Brain microvascular endothelial cell (primary cell): ENCODE data around the gene SPC24.

Source experiments
- DNase-seq: peaks from one replicate; pipeline ENCODE4 v3.0.0-alpha.2; 2020
- H3K27ac ChIP-seq: fragments of 250-450 bp; sonication (Bioruptor Pico); 2 replicates; pipeline ENCODE4 v1.5.1; 2020; ENCODE audit warnings: mild to moderate bottlenecking, moderate library complexity
- H3K27me3 ChIP-seq: fragments of 250-450 bp; sonication (Bioruptor Pico); replicated peaks from 2 replicates; pipeline ENCODE4 v1.5.1; 2020; ENCODE audit warnings: mild to moderate bottlenecking
- H3K36me3 ChIP-seq: fragments of 250-450 bp; sonication (Bioruptor Pico); replicated peaks from 2 replicates; pipeline ENCODE4 v1.5.1; 2020; ENCODE audit warnings: mild to moderate bottlenecking
- H3K4me3 ChIP-seq: 2 replicates; pipeline ENCODE4 v1.5.1; 2011; ENCODE audit warnings: low read depth, mild to moderate bottlenecking, control low read depth, low read length, moderate library complexity
- CTCF ChIP-seq: IDR thresholded peaks from 2 replicates; pipeline ENCODE4 v1.5.1; 2011; ENCODE audit warnings: low read depth, mild to moderate bottlenecking, moderate library complexity, low read length, control low read depth, inconsistent platforms; ENCODE audit errors: missing control alignments
- in situ Hi-C: cut with HindIII; loops from 2 replicates; pipeline ENCODE4 v1.10.0; 2017; ENCODE audit warnings: low sequenced_read_pairs, low pct_ligation_motif_present

The SPC24 gene

DNA sequence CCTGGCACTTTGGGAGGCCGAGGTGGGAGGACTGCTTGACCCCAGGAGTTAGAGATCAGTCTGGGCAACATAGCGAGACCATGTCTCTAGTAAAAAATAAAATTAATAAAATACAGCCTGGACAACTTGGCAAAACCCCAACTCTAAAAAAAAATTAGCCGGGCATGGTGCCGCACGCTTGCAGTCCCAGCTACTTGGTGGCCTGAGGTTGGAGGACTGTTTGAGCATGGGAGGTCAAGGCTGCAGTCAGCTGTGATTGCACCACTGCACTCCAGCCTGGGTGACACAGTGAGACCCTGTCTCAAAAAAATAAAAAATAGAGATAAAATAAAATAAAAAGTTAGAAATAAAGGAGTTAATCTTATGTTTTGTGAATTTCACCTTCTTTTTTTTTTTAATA lies 15.6 kb upstream of the SPC24 start:
- DNase-seq: no peak
- peaks cover 48% of the 10 kb centered on the region for H3K36me3 ChIP-seq
- no peak overlapping the region for H3K27ac ChIP-seq
- in situ Hi-C loops: no loop called here
- TF ChIP-seq CTCF: no peak
- no peaks in the 10 kb centered on the region for H3K27me3 ChIP-seq
- no peak overlapping the region for H3K4me3 ChIP-seq

- TF ChIP-seq CTCF: no peak
- in situ Hi-C loops: no loop called here
- no peak for DNase-seq
- Histone ChIP-seq H3K27me3 (no peaks in the 10 kb centered on the region), H3K36me3 (peaks cover 50% of the 10 kb centered on the region), H3K4me3 (no peak overlapping the region), H3K27ac (no peak overlapping the region)
Measured at GRCh38 chr19:11169896-11170678, 14.5 kb upstream of the SPC24 start.

GRCh38 chr19:11168568-11168967 lies 13.0 kb upstream of the SPC24 start:
- Histone ChIP-seq H3K27me3 (no peaks in the 10 kb centered on the region), H3K4me3 (no peak overlapping the region), H3K36me3 (peaks cover 41% of the 10 kb centered on the region), H3K27ac (peak overlapping the region; percentile 89)
- TF ChIP-seq CTCF: no peak
- in situ Hi-C loops: no loop called here
- peak; percentile 94 for DNase-seq

DNA sequence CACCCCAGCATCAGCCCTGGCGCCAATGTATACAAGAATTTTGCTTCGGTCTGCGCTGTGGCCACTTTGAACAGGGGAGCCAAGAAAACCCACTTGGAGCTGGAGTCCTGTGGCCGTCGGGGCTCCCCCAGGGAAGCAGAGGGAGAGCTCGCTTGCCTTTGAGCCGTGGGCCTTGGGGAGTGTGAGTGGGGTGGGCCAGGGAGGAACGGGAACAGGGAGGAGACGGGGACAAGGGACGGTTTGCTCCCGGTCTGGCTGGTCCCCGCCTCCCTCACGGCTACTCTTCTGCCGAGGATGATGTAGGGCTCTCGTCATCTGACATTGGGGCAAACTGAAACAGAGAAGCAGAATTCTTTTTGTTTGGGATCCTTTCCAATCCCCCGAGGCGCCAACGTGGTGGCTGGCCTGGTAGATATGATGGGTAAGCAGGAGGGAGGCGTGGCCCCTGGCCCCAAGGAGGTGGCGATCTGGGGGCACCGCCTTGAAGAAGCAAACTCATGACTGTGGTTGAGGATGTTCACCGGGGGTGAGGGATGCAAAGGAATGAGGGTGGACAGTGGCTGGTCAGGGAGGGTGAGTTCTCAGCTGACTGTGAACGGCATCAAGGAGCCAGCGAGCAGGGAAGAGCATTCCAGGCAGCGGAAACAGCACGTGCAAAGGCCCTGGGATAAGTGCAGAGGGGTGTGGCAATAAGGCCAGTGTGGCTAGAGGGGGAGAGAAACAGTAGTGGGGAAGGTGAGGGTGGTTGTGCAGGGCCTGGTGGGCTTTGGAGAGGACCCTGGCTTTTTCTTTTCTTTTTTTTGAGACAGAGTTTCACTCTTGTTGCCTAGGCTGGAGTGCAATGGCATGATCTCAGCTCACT lies 10.9 kb upstream of the SPC24 start:
- peaks cover 30% of the 10 kb centered on the region for H3K36me3 ChIP-seq
- H3K4me3 ChIP-seq: no peak overlapping the region
- DNase-seq: no peak
- no peak overlapping the region for H3K27ac ChIP-seq
- in situ Hi-C loops: no loop called here
- H3K27me3 ChIP-seq: no peaks in the 10 kb centered on the region
- no peak for TF ChIP-seq CTCF

- DNase-seq: no peak
- Histone ChIP-seq H3K4me3 (no peak overlapping the region), H3K27ac (no peak overlapping the region), H3K27me3 (no peaks in the 10 kb centered on the region), H3K36me3 (peaks cover 30% of the 10 kb centered on the region)
- in situ Hi-C loops: no loop called here
- no peak for TF ChIP-seq CTCF
Measured at GRCh38 chr19:11165486-11166030, 10.0 kb upstream of the SPC24 start.
